Coronary artery (tissue), 2 donors: ENCODE data around the gene NUDT17.

Experiments used
- DNase-seq: peaks from one replicate; pipeline ENCODE4 v3.0.0-alpha.2; 2017; ENCODE audit warnings: low spot score
- H3K27ac ChIP-seq, 2 donors: fragments of 200-600 bp; sonication (generic); one replicate each; pipeline ENCODE4 v1.5.1; 2016 to 2019
- H3K4me3 ChIP-seq: fragments of 200-600 bp; sonication (generic); 2 replicates; pipeline ENCODE4 v1.5.1; 2016; ENCODE audit warnings: mild to moderate bottlenecking, moderate library complexity
- TF ChIP-seq, protein P1 (sequence below): fragments of 200-600 bp; sonication (generic); IDR thresholded peaks from one replicate; pipeline ENCODE4 v1.5.1; 2019; ENCODE audit warnings: antibody characterized with exemption

The NUDT17 gene

DNA sequence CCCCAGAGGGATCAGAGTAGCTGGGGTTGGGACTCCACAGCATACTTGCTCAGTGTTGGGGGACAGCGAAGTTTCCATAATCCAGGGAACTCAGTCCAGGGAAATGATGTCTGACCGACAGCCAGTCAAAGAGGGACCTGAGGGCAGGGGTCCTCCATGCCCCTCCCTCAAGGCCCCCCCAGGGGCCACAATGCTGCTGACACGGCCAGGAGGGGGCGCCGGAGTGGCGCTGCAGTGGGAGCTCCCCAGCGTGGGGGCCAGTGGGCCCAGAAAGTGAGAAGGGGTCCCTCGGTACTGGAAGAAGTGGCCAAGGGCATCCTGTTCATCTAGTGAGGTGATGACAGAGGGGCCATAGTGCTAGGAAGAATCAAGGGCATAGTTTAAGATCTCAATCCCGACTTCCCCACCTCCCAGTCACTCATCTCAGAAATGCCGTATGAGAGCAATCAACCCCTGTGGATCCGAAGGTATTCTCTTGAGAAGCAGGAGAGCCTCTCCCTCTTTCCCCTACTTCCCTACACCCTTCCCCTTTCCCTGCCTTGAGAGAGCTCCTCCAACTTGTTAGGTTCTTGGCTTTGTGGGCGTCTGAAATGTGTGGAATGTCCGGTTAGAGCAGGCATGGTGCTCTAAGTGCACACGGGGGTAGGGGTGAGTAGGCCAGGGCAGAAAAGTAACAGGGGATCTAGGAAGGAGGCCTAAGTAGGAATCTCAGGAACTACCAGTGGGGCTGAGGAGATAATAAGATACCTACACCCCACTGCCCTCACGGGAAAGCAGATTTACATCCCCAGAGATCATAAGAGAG, 4.1 kb downstream of the NUDT17 start:
- TF ChIP-seq, protein P1, sequence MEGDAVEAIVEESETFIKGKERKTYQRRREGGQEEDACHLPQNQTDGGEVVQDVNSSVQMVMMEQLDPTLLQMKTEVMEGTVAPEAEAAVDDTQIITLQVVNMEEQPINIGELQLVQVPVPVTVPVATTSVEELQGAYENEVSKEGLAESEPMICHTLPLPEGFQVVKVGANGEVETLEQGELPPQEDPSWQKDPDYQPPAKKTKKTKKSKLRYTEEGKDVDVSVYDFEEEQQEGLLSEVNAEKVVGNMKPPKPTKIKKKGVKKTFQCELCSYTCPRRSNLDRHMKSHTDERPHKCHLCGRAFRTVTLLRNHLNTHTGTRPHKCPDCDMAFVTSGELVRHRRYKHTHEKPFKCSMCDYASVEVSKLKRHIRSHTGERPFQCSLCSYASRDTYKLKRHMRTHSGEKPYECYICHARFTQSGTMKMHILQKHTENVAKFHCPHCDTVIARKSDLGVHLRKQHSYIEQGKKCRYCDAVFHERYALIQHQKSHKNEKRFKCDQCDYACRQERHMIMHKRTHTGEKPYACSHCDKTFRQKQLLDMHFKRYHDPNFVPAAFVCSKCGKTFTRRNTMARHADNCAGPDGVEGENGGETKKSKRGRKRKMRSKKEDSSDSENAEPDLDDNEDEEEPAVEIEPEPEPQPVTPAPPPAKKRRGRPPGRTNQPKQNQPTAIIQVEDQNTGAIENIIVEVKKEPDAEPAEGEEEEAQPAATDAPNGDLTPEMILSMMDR, result no peak
- DNase-seq, result no peak
- H3K4me3 ChIP-seq, result no peak overlapping the region
- H3K27ac ChIP-seq, result peak overlapping the region in 1 of 2 donors; percentile 78

DNA sequence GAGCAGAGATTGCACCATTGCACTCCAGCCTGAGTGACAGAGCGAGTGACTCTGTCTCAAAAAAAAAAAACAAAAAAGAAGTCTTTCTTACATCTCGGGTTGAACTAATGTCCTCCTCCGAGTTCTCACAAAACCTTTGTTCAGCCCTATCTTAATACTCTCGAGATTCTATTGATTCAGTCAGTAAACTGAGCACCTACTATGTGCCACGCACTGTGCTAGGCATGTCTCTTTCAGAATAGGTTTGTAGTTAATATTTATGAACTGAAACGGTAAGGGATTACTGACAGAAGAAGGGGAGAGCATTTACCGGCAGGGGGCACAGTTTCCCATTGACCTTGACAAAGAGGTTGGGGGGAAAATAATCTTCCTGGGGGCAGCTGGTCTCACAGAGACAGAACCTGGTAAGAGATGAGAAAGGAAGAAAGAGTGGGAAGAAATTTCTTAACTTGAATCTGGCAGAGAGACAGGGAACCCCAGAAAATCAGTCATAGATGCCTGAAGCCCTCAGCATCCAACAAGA, 10.1 kb downstream of the NUDT17 start:
- TF ChIP-seq, protein P1, result no peak
- no peak for DNase-seq
- no peak overlapping the region for H3K27ac ChIP-seq
- no peak overlapping the region for H3K4me3 ChIP-seq

DNA sequence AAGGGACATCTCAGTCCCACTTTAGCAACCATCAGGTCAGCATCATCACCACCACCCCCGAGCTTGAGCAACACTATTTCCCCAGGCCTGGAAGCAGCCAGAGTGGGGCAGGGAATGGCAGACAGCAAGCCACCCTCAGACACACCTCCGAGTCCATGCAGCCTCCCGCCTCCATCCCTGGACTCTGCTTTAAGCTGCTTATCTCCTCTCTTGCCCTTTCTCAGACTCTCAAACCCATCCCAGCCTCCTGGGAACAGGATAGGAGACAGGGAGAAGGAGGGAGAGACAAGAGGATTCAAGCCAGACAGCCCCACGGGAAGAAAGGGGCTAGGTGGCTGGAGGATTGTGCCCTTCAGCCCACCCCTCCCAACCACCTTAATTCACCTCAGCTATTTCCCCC, 11.7 kb downstream of the NUDT17 start:
- TF ChIP-seq, protein P1, result no peak
- H3K27ac ChIP-seq, result peak overlapping the region; percentile 91 to 98
- no peak for DNase-seq
- H3K4me3 ChIP-seq, result peak overlapping the region; percentile 97

DNA sequence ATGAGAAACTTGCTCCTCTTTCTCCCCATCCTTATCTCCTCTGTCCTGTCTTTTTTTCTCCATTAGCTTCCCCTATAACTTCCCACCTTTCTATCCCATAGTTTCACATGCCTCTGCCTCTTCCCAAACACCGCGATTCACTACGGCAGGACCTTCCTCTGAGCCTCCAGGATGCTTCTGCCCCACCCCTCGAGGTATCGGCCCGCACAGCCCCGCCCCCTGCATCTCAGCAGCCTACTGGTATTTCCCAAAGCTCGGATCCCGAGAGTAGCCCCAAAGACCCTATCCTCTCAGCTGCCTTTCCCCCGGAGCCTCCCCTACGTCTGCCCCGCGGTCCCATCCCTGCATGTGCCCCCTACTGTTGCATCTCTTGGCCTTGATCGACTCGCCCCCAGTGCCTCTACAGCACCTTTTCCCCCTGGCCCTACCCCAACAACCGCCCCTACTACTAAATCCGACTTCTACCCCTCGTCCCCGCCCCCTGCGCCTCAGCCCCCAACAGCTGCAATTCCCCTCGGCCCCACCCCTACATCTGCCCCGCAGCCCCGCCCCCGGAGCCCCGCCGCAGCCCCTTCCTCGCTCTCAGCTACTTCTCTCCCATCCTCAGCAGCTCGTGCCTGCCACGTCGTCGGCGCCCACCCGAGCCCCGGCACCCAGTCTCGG, 12.9 kb downstream of the NUDT17 start:
- peak overlapping the region; percentile 91 to 98 for H3K27ac ChIP-seq
- DNase-seq, result peak; percentile 81

DNA sequence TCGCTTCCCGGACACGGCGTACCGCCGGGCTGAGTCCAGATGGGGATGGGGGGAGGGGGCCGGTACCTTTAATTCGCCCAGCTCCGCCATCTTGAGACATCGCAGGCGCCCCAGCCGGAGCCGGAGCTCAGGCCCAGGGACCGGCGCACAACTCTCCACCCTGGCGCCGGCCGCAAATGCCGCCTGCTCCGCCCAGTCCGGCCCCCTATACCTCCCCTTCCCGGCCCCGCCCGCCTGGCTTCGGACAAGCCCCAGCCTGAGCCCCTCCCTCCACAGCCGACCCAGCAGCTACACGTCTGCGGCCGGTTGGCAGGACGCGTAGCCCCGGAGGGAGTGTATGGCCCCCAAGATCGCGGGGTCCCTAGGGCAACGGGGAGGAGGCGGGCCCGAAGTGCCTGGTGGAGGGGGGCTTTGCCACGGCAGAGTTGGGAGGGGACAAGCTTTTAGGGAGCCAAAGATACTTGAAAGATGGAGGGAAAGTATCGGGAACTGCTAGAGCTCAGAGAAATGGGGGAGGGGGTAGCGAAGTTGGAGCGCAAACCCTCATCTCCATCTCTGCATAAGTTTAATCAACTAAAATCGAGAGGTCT, 13.6 kb downstream of the NUDT17 start, which contains the start of gene PIAS3:
TSS of gene PIAS3 (minus strand) at position 181 of the 590 bp plus-strand sequence. CDS start at position 90, 91 bp downstream.
- peak within 1 kb of the TSS; percentile 91 to 98 for H3K27ac ChIP-seq
- DNase-seq, result peak; percentile 98
- TF ChIP-seq, protein P1, result no peak
- peak within 1 kb of the TSS; percentile 97 for H3K4me3 ChIP-seq

More for the DNA sequence above, 12.9 kb downstream of the NUDT17 start:
- peak overlapping the region; percentile 97 for H3K4me3 ChIP-seq
- TF ChIP-seq, protein P1, result no peak

DNA sequence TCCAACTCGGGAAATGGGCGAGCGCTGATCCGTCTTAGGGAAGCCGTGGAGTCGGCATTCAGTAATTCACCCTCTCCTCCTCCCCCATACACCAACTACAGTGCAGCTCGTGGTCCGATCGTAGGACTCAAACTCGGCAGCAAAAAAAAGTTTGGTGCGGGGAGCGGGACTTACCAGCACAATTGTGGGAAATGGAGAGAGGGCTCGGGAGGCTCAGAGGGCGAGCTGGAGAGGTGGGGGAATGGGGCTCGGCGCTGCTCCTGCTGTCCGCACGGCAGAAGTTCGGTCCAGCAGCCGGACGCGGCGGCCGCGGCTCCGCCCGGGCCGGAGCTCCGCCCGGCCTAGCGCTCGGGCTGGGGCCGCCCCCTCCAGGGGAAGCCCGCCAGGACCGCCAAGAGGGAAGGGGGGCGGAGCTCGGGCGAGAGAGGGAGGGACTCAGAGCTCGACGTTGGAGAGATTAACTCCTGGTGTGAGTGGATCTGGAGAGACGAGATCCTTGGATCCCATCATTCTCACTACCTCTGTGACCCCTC, 14.1 kb downstream of the NUDT17 start:
- TF ChIP-seq, protein P1, result no peak
- Histone ChIP-seq H3K4me3 (peak overlapping the region; percentile 97), H3K27ac (peak overlapping the region; percentile 91 to 98)
- peak; percentile 92 for DNase-seq
